Cardiac fibroblast (primary cell): ENCODE data around the gene CORO2A.

ENCODE experiments used
- DNase-seq, 2 donors: peaks; one replicate each; pipeline versions ENCODE4 v3.0.0 to v3.0.0-alpha.2; 2010; ENCODE audit warnings: low read depth in 2 of 2
- H3K4me3 ChIP-seq, 2 donors: replicated peaks in 1 of 2; 1 replicate in 1 of 2; 2 replicates in 1 of 2; pipeline ENCODE4 v1.5.1; 2011; ENCODE audit warnings: low read depth in 2 of 2, low read length in 2 of 2, mild to moderate bottlenecking in 2 of 2, moderate library complexity in 1 of 2
- TF ChIP-seq, protein P1 (sequence below): IDR thresholded peaks from one replicate; pipeline ENCODE4 v1.5.1; 2011; ENCODE audit warnings: low read depth, mild to moderate bottlenecking, low read length, inconsistent platforms

CORO2A gene

DNA sequence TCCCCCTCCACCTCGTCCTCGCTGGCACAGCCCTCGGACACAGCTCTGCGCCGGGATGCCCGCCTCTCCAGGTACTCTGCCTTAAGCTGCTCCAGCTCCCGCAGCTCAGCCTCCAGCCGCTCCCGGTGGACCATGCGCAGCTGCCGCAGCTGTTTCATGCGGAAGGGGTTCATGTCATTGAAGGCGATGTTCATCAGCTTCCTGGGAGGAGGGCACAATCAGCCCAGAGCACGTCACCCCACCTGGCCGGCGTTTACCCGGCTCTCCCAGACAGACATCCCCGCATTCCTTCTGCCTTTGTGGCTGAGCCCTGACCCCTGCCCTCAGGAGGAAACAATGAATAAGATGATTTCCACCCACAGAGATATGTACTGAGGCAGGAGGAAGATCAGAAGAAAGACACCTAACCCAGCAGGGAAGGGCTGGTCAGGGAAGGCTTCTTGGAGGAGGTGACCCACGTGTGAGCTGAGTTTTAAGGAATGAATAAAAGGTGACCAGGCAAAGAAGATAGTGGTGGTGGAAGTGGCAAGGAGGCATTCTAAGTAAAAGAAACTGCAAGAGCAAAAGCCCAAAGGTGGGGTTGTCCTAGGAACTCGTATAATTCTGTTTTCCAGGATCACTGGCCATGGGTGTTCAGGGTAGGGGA is 7.1 kb upstream of the CORO2A start:
- no peak for DNase-seq
- H3K4me3 ChIP-seq, result no peak overlapping the region
- TF ChIP-seq, protein P1, sequence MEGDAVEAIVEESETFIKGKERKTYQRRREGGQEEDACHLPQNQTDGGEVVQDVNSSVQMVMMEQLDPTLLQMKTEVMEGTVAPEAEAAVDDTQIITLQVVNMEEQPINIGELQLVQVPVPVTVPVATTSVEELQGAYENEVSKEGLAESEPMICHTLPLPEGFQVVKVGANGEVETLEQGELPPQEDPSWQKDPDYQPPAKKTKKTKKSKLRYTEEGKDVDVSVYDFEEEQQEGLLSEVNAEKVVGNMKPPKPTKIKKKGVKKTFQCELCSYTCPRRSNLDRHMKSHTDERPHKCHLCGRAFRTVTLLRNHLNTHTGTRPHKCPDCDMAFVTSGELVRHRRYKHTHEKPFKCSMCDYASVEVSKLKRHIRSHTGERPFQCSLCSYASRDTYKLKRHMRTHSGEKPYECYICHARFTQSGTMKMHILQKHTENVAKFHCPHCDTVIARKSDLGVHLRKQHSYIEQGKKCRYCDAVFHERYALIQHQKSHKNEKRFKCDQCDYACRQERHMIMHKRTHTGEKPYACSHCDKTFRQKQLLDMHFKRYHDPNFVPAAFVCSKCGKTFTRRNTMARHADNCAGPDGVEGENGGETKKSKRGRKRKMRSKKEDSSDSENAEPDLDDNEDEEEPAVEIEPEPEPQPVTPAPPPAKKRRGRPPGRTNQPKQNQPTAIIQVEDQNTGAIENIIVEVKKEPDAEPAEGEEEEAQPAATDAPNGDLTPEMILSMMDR, result no peak

DNA sequence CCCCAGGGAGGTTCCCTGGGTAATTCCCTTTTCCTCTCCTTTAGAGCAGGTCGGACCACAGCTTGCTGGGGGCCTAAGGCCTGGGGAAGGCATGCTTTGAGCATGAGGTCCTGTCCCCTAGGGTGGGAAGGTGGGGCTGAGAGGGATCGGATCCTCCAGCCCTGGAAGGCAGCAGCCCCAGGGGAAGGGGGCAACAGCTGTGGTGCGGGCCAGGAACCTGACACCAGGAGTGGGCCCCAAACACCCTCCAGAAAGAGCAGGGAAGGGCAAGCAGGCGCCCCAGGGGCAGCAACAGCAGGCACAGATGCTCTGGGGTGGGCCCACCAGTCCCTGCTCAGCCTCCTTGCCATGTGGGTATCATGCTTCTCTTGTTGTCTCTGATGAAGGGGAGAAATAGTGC is 3.2 kb upstream of the CORO2A start:
- no peak overlapping the region for H3K4me3 ChIP-seq
- TF ChIP-seq, protein P1, result no peak
- no peak for DNase-seq

DNA sequence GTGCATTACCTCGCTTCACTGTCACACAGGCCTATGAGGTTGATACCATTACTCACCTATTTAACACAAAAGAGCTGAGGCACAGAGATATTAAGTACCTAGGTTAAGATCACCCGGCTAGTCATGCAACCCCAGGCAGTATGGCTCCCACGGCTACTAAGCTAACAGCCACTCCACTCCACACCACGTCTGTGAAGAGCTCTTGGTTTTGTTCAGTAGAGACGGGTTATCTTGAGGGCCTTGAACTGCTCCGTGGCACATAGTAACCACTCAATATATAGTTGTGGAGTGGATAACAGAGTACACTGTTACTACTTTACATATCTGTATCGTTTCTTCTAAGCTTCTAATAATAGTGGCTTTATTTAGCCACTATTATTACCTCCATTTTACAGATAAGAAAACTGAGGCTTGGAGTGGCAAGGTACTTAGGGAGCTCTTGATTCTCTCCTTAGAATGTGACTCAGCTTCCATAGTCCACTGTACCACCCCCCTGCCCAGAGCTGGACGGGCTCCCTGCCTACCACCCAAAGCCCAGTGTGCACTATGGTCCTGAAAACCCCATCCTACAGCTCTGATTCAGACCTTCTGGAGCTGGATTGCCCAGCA is 1.0 kb upstream of the CORO2A start:
- peak overlapping the region; percentile 60 to 69 for H3K4me3 ChIP-seq
- DNase-seq, result no peak
- TF ChIP-seq, protein P1, result no peak

GRCh38 chr9:98191671-98192502 is 550 bp downstream of the CORO2A start:
- DNase-seq, result no peak
- peak overlapping the region; percentile 60 to 69 for H3K4me3 ChIP-seq
- TF ChIP-seq, protein P1, result no peak

GRCh38 chr9:98191181-98191608 is 1.2 kb downstream of the CORO2A start:
- no peak overlapping the region for H3K4me3 ChIP-seq
- TF ChIP-seq, protein P1, result no peak
- DNase-seq, result no peak

GRCh38 chr9:98190757-98191105 is 1.7 kb downstream of the CORO2A start:
- DNase-seq, result no peak
- no peak overlapping the region for H3K4me3 ChIP-seq
- TF ChIP-seq, protein P1, result no peak
